WI38 (cell line): Measurements from ENCODE around the gene COIL.

Experiments used
- H3K4me3 ChIP-seq: 2 replicates; pipeline ENCODE4 v1.5.1; 2011; ENCODE audit warnings: low read depth, mild to moderate bottlenecking, control low read depth, low read length
- TF ChIP-seq, protein P1 (sequence below): IDR thresholded peaks from 2 replicates; pipeline ENCODE4 v1.5.1; 2012; ENCODE audit warnings: low read depth, mild to moderate bottlenecking, control low read depth, low read length

The COIL gene

DNA sequence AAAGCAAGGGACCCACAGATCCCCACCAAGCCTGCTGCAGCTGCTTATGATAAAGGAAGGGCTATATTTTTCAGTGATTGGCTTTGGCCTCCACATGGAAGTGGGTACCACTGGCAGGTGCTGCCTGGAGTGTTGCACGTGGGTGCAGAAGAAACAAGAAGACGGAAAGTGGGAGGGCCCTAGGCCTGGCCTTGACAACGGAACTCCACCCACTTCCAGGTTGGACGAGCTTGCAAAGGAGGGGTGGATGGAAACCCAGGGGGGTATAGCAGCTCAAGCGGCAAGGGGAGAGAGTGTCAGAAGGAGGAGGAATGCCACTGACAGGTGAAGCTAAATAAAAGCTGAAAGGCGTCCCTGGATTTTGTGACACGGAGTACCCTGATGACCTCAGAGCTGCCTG lies 67.3 kb downstream of the COIL start:
- TF ChIP-seq, protein P1, sequence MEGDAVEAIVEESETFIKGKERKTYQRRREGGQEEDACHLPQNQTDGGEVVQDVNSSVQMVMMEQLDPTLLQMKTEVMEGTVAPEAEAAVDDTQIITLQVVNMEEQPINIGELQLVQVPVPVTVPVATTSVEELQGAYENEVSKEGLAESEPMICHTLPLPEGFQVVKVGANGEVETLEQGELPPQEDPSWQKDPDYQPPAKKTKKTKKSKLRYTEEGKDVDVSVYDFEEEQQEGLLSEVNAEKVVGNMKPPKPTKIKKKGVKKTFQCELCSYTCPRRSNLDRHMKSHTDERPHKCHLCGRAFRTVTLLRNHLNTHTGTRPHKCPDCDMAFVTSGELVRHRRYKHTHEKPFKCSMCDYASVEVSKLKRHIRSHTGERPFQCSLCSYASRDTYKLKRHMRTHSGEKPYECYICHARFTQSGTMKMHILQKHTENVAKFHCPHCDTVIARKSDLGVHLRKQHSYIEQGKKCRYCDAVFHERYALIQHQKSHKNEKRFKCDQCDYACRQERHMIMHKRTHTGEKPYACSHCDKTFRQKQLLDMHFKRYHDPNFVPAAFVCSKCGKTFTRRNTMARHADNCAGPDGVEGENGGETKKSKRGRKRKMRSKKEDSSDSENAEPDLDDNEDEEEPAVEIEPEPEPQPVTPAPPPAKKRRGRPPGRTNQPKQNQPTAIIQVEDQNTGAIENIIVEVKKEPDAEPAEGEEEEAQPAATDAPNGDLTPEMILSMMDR, result no peak

DNA sequence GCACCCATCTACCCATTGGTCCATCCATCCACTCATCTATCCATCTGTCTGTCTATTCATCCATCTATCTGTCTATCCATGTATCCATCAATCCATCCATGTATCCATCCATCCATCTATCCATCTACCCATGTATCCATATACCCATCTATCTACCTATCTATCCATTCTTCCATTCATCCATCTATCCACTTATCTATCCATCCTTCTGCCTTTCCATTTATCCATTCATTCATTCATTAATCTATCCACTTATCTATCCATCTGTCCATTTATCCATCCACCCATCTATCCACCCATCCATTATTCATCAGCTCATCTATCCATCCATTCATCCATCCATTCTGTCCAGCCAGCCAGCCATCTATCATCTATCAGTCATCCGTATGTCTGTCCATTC lies 68.5 kb downstream of the COIL start:
- H3K4me3 ChIP-seq, result no peak overlapping the region
- TF ChIP-seq, protein P1, result no peak

More for the DNA sequence above, 67.3 kb downstream of the COIL start:
- no peak overlapping the region for H3K4me3 ChIP-seq

DNA sequence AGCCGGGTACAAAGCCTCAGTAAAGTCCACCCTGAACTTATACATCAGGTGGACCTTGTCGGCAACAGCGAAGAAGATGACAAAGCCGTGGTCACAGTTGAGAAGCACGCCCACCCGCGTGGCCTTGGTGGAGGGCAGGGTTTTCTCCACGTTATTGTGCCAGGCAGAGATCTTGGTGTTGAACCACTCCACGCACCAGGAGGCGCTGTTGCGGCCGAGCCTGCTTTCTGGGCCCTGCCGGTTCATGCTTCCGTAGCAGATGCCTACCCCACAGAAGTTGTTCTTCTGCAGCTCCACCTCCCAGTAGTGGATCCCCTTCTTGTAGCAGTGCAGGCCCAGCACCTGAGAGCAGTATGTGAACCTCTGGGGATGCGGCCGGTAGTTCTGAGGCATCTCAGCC lies 69.1 kb downstream of the COIL start:
- TF ChIP-seq, protein P1, result peak; percentile 40
- H3K4me3 ChIP-seq, result no peak overlapping the region

DNA sequence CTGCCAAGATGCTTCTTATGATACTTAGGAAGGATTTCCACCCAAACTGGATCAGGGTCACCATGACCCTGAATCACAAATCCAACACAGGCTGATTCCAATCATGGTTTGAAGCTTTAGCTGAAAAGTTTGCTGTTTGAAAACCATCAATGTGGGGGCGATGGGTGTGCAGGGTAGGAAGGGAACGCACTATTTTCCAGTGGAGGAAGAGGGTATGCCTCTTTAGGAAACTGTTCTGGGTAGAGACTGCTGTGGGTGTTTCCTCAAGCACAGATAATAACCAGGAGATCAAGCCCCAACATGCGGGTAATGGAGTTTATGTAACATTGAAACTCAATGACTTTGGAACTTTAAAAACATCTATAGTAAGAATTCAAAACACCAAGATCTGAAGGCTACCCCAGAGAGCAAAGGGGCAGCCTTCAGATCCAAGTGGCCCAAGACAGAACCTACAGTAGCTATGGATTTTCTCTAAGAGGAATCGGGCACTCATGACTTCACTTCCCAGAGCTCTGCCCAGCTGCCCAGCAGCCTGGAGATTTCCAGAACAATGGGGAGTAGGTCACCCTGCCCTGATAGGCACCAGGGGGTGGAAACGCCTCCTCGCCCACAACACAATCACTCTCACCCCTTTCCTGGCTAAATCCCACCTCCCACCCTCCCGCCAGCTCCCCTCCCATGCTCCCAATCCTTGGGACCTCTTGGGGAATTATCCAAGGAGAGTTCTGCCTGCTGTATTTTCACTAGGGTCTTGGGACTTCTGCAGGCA lies 69.8 kb downstream of the COIL start:
- TF ChIP-seq, protein P1, result no peak
- H3K4me3 ChIP-seq, result no peak overlapping the region

DNA sequence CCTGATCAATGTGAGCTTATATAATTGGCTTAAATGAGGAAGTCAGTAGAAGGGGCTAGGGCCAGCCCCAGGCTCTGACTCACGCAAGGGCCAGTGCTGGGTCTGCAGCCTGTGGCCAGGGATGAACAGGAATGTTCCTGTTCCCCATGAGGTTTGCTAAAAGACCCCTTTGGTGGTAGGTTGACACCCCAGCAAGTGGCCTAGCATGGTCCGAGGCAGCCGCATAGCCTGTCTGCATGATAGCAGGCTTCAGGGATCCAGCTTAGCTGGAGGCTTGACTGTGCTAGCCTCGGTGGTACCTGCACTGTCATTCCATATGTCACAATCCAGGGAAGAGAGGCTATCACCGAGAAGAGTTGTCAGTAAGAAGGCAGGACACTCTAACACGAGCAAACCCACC lies 70.5 kb downstream of the COIL start:
- TF ChIP-seq, protein P1, result no peak
- H3K4me3 ChIP-seq, result no peak overlapping the region
